DMS53 treated with DMSO at 0.1 percent for 48 hours (cell line): ENCODE results near the gene PCGF5.
"Not testable (repeated sequence)": the region's sequence is repeated elsewhere in the genome, so short reads cannot be mapped to it uniquely, and the experiment has no call there.

Experiments
- DNase-seq: peaks from one replicate; lab custom pipeline; 2025; ENCODE audit not compliant: unreplicated experiment; lab: John Stamatoyannopoulos, UW

The PCGF5 gene

GRCh38 chr10:91210014-91210413 is 10.4 kb upstream of the PCGF5 start:
- DNase-seq: peak; percentile 64

- DNase-seq: peak; percentile 96
Observed at GRCh38 chr10:91210435-91210834, 10.0 kb upstream of the PCGF5 start.

- DNase-seq: no peak
Observed at GRCh38 chr10:91211675-91212074, 8.8 kb upstream of the PCGF5 start.

- no peak for DNase-seq
Observed at GRCh38 chr10:91214911-91215310, 5.6 kb upstream of the PCGF5 start.

GRCh38 chr10:91215384-91215783 is 5.1 kb upstream of the PCGF5 start:
- DNase-seq: no peak

- no peak for DNase-seq
Observed at GRCh38 chr10:91219371-91220193, 881 bp upstream of the PCGF5 start.

GRCh38 chr10:91220954-91221675 is 652 bp downstream of the PCGF5 start:
- DNase-seq: peak; percentile 22

GRCh38 chr10:91226093-91226492 is 5.6 kb downstream of the PCGF5 start:
- DNase-seq: no peak

- DNase-seq: no peak
Observed at GRCh38 chr10:91227576-91227975, 7.1 kb downstream of the PCGF5 start.

GRCh38 chr10:91229683-91230082 is 9.2 kb downstream of the PCGF5 start:
- DNase-seq: no peak

GRCh38 chr10:91238191-91238590 is 17.7 kb downstream of the PCGF5 start:
- DNase-seq: no peak

- DNase-seq: no peak
Observed at GRCh38 chr10:91239789-91240188, 19.3 kb downstream of the PCGF5 start.

- no peak for DNase-seq
Observed at GRCh38 chr10:91242940-91243339, 22.5 kb downstream of the PCGF5 start.

GRCh38 chr10:91247360-91248111 is 27.1 kb downstream of the PCGF5 start:
- no peak for DNase-seq

GRCh38 chr10:91249700-91250099 is 29.2 kb downstream of the PCGF5 start:
- DNase-seq: no peak

- DNase-seq: no peak
Observed at GRCh38 chr10:91250341-91250740, 29.9 kb downstream of the PCGF5 start.

GRCh38 chr10:91251430-91252056 is 31.1 kb downstream of the PCGF5 start:
- DNase-seq: peak; percentile 48

GRCh38 chr10:91253300-91253699 is 32.8 kb downstream of the PCGF5 start:
- no peak for DNase-seq

- DNase-seq: no peak
Observed at GRCh38 chr10:91257310-91257709, 36.8 kb downstream of the PCGF5 start.

- DNase-seq: not testable (repeated sequence)
Observed at GRCh38 chr10:91260417-91260816, 40.0 kb downstream of the PCGF5 start.

- DNase-seq: no peak
Observed at GRCh38 chr10:91271886-91272285, 51.4 kb downstream of the PCGF5 start.
